GM08714 (cell line): ENCODE measurements around the gene COX19.
"Not testable (repeated sequence)": the region's sequence is repeated elsewhere in the genome, so short reads cannot be mapped to it uniquely, and the experiment has no call there.

Experiments used
- H3K4me3 ChIP-seq: fragments of 200-500 bp; sonication (Bioruptor generic); 2 replicates; pipeline ENCODE4 v1.5.1; 2014; ENCODE audit warnings: mild to moderate bottlenecking, low read length, inconsistent platforms
- ZNF274 ChIP-seq: IDR thresholded peaks from 2 replicates; pipeline ENCODE4 v1.6.1; 2012; ENCODE audit warnings: mild to moderate bottlenecking, low read depth, low read length

Gene COX19

GRCh38 chr7:967361-968082 is 7.8 kb downstream of the COX19 start:
- no peak overlapping the region for H3K4me3 ChIP-seq
- no peak for TF ChIP-seq ZNF274

- TF ChIP-seq ZNF274: no peak
- no peak overlapping the region for H3K4me3 ChIP-seq
These were observed 8.9 kb downstream of the COX19 start for GRCh38 chr7:966291-967069.

DNA sequence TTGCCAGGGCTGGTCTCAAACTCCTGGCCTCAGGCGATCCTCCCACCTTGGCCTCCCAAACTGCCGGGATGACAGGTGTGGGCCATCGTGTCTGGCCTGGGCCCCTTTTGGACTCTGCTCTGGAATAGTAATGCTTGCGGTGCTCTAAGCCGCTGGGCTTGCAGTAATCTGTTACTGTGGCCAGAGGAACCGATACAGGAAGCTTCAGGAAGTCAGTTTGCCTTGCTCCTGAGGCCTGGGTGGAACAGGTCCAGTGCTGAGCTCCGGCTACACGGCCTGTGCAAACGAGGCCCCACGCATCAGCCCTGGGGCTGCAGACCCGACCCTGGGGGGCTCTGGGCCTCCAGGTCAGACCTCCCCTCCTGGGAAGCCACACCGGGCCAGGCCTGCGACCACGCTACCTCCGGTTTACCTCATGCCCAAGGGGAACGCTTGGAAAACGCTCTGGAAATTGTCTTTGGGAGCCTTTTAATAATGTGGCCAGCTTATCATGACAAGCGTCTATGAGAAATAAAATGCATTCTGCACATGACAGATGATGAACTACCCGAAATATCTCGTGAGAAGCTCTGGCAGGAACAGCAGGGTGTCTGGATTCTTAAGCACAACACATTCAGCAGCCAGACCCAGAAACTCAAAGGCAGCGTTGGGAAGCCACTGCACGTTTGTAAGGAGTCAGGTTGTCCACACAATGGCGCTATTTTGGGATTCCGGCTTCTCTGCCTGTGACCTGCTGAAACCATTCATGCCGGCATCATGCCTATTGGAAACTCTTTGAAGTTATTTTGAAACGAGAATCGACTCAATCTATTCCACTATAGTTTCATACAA is 10.7 kb downstream of the COX19 start:
- no peak for TF ChIP-seq ZNF274
- no peak overlapping the region for H3K4me3 ChIP-seq

DNA sequence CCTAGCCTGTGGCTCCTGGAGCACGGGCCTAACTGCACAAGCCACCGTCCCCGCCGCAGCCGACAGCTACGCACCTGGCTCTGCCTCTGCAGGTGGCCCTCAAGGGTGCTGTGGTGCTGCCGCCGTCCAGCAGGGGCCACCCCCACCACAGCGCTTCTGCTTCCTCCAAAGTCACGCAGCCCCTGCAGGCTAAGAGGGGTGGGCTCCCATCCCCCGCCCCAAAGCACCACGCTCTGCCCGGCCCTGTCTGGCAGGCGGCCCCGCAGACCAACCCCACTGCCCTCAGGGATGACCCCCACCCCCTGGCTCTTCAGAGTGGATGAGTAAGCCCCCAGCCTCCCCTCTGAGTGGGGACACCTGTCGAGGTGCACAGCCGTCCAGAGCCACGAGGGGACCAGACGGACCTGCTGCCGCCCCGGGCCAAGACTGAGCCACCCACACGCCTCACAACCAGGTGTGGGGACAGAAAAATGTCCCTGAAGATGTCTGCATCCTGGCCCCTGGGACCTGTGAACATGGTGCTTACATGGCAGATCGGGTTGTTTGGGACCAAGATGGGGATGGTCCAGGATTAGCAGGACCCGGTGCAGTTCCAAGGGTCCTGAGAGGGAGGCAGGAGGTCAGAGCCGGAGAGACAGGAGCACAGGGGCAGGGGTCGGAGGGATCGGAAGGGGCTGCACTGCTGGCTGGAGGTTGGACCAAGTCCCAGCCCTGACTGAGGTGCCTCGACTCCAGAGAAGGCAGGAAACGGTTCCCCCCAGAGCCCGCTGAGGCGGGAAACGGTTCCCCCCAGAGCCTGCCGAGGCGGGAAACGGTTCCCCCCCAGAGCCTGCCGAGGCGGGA is 11.9 kb downstream of the COX19 start:
- no peak for TF ChIP-seq ZNF274
- H3K4me3 ChIP-seq: no peak overlapping the region

DNA sequence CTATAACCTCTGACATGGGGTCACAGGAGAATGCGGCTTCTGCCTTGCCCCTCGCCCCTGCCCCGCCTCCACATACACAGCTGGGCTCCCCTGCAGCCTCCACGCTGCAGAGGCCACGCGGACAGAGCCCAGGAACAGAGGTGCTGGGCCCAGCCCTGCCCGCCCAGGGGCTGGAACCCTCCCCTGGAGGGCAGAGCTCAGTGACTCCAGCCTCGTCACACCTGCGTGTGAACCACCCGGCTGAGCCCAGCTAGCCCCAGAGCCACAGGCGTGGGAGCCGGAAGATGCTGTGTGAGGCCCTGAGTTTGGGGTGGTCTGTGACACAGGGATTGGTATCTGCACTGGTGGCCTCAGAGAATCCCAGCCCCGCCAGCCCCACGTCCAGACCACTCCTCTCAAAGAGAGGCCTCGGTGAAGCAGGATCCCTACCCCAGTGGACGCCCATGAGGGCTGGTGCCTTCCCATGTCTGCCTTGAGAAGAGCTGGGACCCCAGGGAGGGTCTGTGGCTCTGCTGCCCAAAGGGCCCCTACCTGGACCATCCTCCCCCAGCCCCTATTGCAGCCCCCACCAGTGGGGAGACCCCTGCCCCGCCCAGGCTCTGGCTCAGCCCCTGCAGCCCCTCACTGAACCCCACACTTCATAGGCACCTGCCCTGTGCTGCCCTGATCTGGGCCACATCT is 12.8 kb downstream of the COX19 start:
- no peak overlapping the region for H3K4me3 ChIP-seq
- TF ChIP-seq ZNF274: no peak

GRCh38 chr7:961546-962400 is 13.6 kb downstream of the COX19 start:
- TF ChIP-seq ZNF274: no peak
- H3K4me3 ChIP-seq: no peak overlapping the region

GRCh38 chr7:960972-961371 is 14.4 kb downstream of the COX19 start:
- H3K4me3 ChIP-seq: not testable (repeated sequence)

- no peak overlapping the region for H3K4me3 ChIP-seq
- no peak for TF ChIP-seq ZNF274
These were observed 15.0 kb downstream of the COX19 start for GRCh38 chr7:960269-960871.

DNA sequence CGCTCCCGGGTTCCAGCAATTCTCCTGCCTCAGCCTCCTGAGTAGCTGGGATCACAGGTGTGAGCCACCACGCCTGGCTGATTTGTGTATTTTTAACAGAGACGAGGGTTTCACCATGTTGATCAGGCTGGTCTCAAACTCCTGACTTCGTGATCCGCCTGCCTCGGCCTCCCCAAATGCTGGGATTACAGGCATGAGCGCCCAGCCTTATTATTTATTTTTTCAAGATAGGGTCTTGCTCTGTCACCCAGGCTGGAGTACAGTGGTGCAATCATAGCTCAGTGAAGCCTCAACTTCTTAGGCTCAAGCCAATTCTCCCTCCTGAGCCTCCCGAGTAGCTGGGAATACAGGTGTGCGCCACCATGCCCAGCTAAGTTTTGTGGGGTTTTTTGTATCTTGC is 15.6 kb downstream of the COX19 start:
- H3K4me3 ChIP-seq: not testable (repeated sequence)

GRCh38 chr7:959271-959670 is 16.1 kb downstream of the COX19 start:
- no peak for TF ChIP-seq ZNF274
- H3K4me3 ChIP-seq: no peak overlapping the region

- no peak overlapping the region for H3K4me3 ChIP-seq
- no peak for TF ChIP-seq ZNF274
These were observed 16.8 kb downstream of the COX19 start for GRCh38 chr7:958221-959200.
